ENCODE results near the gene PPRC1.

The PPRC1 gene

DNA sequence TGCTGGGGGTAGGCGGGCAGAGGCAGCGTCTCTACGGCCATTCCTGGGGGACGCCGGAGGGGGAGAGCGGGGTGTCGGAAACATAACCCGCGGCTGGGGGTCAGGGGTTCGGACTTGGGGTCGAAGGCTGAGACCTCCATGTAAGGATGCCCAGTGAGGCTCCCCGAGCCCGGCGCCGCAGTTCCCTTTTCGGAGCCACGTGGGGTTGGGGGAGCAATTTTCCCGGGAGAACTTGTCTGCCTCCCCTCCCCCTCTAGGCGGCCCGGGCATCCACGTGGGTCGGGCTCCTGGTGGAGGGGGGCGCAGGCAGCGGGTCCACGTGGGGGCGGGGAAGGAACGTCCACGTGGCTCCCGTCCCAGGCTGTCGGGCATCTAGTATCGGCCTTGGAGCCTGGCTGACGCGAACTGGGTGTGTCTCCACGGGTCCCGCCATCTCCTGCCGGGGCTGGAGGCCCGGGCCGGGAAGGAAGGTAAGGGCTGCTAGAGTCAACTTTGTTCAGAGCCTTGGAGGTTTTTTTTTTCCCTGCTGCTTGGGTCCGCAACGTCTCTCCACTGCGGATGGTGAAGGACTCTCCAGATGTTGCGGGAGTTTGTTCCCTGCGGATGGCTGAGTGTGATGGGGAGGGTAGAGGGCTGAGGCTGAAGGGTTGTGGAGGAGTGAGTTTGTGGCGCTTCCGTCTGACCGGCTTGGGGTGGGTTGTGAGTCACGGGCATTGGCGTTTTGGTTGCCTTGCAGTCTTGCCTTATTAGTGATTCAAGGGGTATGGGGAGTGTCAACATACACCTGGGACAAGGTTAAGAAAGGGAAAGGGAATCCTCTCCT lies 744 bp downstream of the PPRC1 start:
- Histone ChIP-seq H3K79me2 (ENCODE audit: control insufficient read depth, insufficient read depth, low read length, unreplicated experiment) (peaks cover 57% of the 10 kb centered on the region), H3K36me3 (ENCODE audit: insufficient read depth, low read length) (peaks cover 15% of the 10 kb centered on the region; the same call in 1 of the 2 replicates), H3K4me1 (ENCODE audit: control insufficient read depth, insufficient read depth, low read length, unreplicated experiment) (peaks cover 27% of the 10 kb centered on the region), H3K27me3 (ENCODE audit: insufficient read depth, low read length) (no peaks in the 10 kb centered on the region), H3K4me3 (ENCODE audit: low read depth, low read length) (peak overlapping the region; percentile 94), H3K27ac (ENCODE audit: low read depth, low read length) (peak overlapping the region; percentile 85), H2AFZ (ENCODE audit: low read length, unreplicated experiment) (peak overlapping the region; percentile 29)

GRCh38 chr10:102134416-102134815 lies 1.6 kb downstream of the PPRC1 start:
- no peak overlapping the region for H2AFZ ChIP-seq (ENCODE audit: low read length, unreplicated experiment)
- no peaks in the 10 kb centered on the region for H3K27me3 ChIP-seq (ENCODE audit: insufficient read depth, low read length)
- peaks cover 65% of the 10 kb centered on the region for H3K79me2 ChIP-seq (ENCODE audit: control insufficient read depth, insufficient read depth, low read length, unreplicated experiment)
- H3K4me1 ChIP-seq (ENCODE audit: control insufficient read depth, insufficient read depth, low read length, unreplicated experiment), result peaks cover 27% of the 10 kb centered on the region
- H3K27ac ChIP-seq (ENCODE audit: low read depth, low read length), result peak overlapping the region; percentile 85
- peak overlapping the region; percentile 94 for H3K4me3 ChIP-seq (ENCODE audit: low read depth, low read length)
- peaks cover 21% of the 10 kb centered on the region; the same call in 1 of the 2 replicates for H3K36me3 ChIP-seq (ENCODE audit: insufficient read depth, low read length)

GRCh38 chr10:102135956-102136526 lies 3.2 kb downstream of the PPRC1 start:
- Histone ChIP-seq H3K79me2 (ENCODE audit: control insufficient read depth, insufficient read depth, low read length, unreplicated experiment) (peaks cover 81% of the 10 kb centered on the region), H2AFZ (ENCODE audit: low read length, unreplicated experiment) (no peak overlapping the region), H3K4me3 (ENCODE audit: low read depth, low read length) (no peak overlapping the region), H3K27me3 (ENCODE audit: insufficient read depth, low read length) (no peaks in the 10 kb centered on the region), H3K4me1 (ENCODE audit: control insufficient read depth, insufficient read depth, low read length, unreplicated experiment) (peaks cover 27% of the 10 kb centered on the region), H3K36me3 (ENCODE audit: insufficient read depth, low read length) (peaks cover 36% of the 10 kb centered on the region), H3K27ac (ENCODE audit: low read depth, low read length) (no peak overlapping the region)

DNA sequence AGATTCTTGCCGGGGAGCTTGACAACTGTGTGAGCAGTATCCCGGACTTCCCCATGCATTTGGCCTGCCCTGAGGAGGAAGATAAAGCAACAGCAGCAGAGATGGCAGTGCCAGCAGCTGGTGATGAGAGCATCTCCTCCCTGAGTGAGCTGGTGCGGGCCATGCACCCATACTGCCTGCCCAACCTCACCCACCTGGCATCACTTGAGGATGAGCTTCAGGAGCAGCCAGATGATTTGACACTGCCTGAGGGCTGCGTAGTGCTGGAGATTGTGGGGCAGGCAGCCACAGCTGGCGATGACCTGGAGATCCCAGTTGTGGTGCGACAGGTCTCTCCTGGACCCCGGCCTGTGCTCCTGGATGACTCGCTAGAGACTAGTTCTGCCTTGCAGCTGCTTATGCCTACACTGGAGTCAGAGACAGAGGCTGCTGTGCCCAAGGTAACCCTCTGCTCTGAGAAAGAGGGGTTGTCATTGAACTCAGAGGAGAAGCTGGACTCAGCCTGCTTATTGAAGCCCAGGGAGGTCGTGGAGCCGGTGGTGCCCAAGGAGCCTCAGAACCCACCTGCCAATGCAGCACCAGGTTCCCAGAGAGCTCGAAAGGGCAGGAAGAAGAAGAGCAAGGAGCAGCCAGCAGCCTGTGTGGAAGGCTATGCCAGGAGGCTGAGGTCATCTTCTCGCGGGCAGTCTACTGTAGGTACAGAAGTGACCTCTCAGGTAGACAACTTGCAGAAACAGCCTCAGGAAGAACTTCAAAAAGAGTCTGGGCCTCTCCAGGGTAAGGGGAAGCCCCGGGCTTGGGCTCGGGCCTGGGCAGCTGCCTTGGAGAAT lies 6.7 kb downstream of the PPRC1 start:
- H3K27ac ChIP-seq (ENCODE audit: low read depth, low read length), result no peak overlapping the region
- H3K4me3 ChIP-seq (ENCODE audit: low read depth, low read length), result no peak overlapping the region
- no peaks in the 10 kb centered on the region for H3K27me3 ChIP-seq (ENCODE audit: insufficient read depth, low read length)
- peaks cover 17% of the 10 kb centered on the region for H3K4me1 ChIP-seq (ENCODE audit: control insufficient read depth, insufficient read depth, low read length, unreplicated experiment)
- peaks cover 78% of the 10 kb centered on the region for H3K79me2 ChIP-seq (ENCODE audit: control insufficient read depth, insufficient read depth, low read length, unreplicated experiment)
- peaks cover 51% of the 10 kb centered on the region for H3K36me3 ChIP-seq (ENCODE audit: insufficient read depth, low read length)
- no peak overlapping the region for H2AFZ ChIP-seq (ENCODE audit: low read length, unreplicated experiment)

GRCh38 chr10:102140218-102140617 lies 7.4 kb downstream of the PPRC1 start:
- Histone ChIP-seq H3K27ac (ENCODE audit: low read depth, low read length) (no peak overlapping the region), H3K4me1 (ENCODE audit: control insufficient read depth, insufficient read depth, low read length, unreplicated experiment) (peaks cover 10% of the 10 kb centered on the region), H3K79me2 (ENCODE audit: control insufficient read depth, insufficient read depth, low read length, unreplicated experiment) (peaks cover 76% of the 10 kb centered on the region), H3K4me3 (ENCODE audit: low read depth, low read length) (no peak overlapping the region), H3K36me3 (ENCODE audit: insufficient read depth, low read length) (peaks cover 54% of the 10 kb centered on the region), H2AFZ (ENCODE audit: low read length, unreplicated experiment) (no peak overlapping the region), H3K27me3 (ENCODE audit: insufficient read depth, low read length) (no peaks in the 10 kb centered on the region)

DNA sequence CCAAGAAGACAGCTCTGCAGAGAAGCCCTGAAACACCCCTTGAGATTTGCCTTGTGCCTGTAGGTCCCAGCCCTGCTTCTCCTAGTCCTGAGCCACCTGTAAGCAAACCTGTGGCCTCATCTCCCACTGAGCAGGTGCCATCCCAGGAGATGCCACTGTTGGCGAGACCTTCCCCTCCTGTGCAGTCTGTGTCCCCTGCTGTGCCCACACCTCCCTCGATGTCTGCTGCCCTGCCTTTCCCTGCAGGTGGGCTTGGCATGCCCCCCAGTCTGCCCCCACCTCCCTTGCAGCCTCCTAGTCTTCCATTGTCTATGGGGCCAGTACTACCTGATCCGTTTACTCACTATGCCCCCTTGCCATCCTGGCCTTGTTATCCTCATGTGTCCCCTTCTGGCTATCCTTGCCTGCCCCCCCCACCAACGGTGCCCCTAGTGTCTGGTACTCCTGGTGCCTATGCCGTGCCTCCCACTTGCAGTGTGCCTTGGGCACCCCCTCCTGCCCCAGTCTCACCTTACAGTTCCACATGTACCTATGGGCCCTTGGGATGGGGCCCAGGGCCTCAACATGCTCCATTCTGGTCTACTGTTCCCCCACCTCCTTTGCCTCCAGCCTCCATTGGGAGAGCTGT lies 8.2 kb downstream of the PPRC1 start:
- no peak overlapping the region for H3K4me3 ChIP-seq (ENCODE audit: low read depth, low read length)
- no peaks in the 10 kb centered on the region for H3K27me3 ChIP-seq (ENCODE audit: insufficient read depth, low read length)
- peaks cover 50% of the 10 kb centered on the region for H3K36me3 ChIP-seq (ENCODE audit: insufficient read depth, low read length)
- H3K27ac ChIP-seq (ENCODE audit: low read depth, low read length), result no peak overlapping the region
- peaks cover 3% of the 10 kb centered on the region for H3K4me1 ChIP-seq (ENCODE audit: control insufficient read depth, insufficient read depth, low read length, unreplicated experiment)
- H2AFZ ChIP-seq (ENCODE audit: low read length, unreplicated experiment), result no peak overlapping the region
- H3K79me2 ChIP-seq (ENCODE audit: control insufficient read depth, insufficient read depth, low read length, unreplicated experiment), result peaks cover 68% of the 10 kb centered on the region

DNA sequence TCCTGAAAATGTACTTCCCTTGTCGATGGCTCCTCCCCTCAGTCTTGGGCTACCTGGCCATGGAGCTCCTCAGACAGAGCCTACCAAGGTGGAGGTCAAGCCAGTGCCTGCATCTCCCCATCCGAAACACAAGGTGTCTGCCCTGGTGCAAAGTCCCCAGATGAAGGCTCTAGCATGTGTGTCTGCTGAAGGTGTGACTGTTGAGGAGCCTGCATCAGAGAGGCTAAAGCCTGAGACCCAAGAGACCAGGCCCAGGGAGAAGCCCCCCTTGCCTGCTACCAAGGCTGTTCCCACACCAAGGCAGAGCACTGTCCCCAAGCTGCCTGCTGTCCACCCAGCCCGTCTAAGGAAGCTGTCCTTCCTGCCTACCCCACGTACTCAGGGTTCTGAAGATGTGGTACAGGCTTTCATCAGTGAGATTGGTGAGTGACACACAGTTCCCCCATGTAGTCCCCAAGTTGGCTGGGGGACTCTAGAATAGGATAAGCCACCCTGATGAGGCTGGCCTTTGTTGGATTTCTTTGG lies 8.8 kb downstream of the PPRC1 start:
- no peaks in the 10 kb centered on the region for H3K4me1 ChIP-seq (ENCODE audit: control insufficient read depth, insufficient read depth, low read length, unreplicated experiment)
- peaks cover 50% of the 10 kb centered on the region for H3K36me3 ChIP-seq (ENCODE audit: insufficient read depth, low read length)
- H3K27me3 ChIP-seq (ENCODE audit: insufficient read depth, low read length), result no peaks in the 10 kb centered on the region
- peaks cover 62% of the 10 kb centered on the region for H3K79me2 ChIP-seq (ENCODE audit: control insufficient read depth, insufficient read depth, low read length, unreplicated experiment)
- H2AFZ ChIP-seq (ENCODE audit: low read length, unreplicated experiment), result no peak overlapping the region
- no peak overlapping the region for H3K27ac ChIP-seq (ENCODE audit: low read depth, low read length)
- no peak overlapping the region for H3K4me3 ChIP-seq (ENCODE audit: low read depth, low read length)

DNA sequence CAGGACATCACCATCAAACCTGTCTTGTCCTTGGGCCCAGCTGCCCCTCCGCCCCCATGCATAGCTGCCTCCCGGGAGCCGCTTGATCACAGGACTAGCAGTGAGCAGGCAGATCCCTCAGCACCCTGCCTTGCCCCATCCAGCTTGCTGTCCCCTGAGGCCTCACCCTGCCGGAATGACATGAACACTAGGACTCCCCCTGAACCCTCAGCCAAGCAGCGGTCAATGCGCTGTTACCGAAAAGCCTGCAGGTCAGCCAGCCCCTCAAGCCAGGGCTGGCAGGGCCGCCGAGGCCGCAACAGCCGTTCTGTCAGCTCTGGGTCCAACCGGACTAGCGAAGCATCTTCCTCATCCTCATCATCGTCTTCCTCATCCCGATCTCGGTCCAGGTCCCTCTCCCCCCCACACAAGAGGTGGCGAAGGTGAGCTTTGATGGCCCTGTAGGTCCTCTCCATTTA lies 14.2 kb downstream of the PPRC1 start:
- no peak overlapping the region for H3K27ac ChIP-seq (ENCODE audit: low read depth, low read length)

DNA sequence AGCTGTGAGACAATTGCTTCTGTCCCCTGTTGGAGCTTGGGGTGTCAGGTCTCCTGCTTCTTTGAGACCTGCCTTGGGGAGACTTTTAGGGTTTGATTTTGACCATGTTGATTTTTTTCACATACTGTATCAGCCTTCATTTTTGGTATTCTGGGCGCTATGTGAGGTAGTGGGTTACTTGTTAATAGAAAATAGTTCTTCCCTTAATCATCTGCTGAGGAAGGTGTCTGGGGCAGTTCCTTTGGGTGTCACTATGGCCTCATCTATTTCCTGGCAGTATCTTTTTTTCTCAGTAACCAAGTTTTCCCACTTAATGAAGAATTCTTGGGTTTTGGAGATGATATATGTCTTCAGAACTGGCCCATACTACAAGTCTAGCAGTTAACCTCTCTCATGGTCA lies 14.7 kb downstream of the PPRC1 start:
- Histone ChIP-seq H3K4me3 (ENCODE audit: low read depth, low read length) (no peak overlapping the region), H3K4me1 (ENCODE audit: control insufficient read depth, insufficient read depth, low read length, unreplicated experiment) (peaks cover 13% of the 10 kb centered on the region), H3K79me2 (ENCODE audit: control insufficient read depth, insufficient read depth, low read length, unreplicated experiment) (peaks cover 19% of the 10 kb centered on the region), H3K36me3 (ENCODE audit: insufficient read depth, low read length) (peaks cover 40% of the 10 kb centered on the region; the same call in 1 of the 2 replicates), H3K27ac (ENCODE audit: low read depth, low read length) (no peak overlapping the region), H2AFZ (ENCODE audit: low read length, unreplicated experiment) (no peak overlapping the region), H3K27me3 (ENCODE audit: insufficient read depth, low read length) (no peaks in the 10 kb centered on the region)

More for the DNA sequence above, 14.2 kb downstream of the PPRC1 start:
- peaks cover 41% of the 10 kb centered on the region; the same call in 1 of the 2 replicates for H3K36me3 ChIP-seq (ENCODE audit: insufficient read depth, low read length)
- peaks cover 13% of the 10 kb centered on the region for H3K4me1 ChIP-seq (ENCODE audit: control insufficient read depth, insufficient read depth, low read length, unreplicated experiment)
- peaks cover 16% of the 10 kb centered on the region for H3K79me2 ChIP-seq (ENCODE audit: control insufficient read depth, insufficient read depth, low read length, unreplicated experiment)
- no peak overlapping the region for H3K4me3 ChIP-seq (ENCODE audit: low read depth, low read length)
- no peak overlapping the region for H2AFZ ChIP-seq (ENCODE audit: low read length, unreplicated experiment)
- H3K27me3 ChIP-seq (ENCODE audit: insufficient read depth, low read length), result no peaks in the 10 kb centered on the region

DNA sequence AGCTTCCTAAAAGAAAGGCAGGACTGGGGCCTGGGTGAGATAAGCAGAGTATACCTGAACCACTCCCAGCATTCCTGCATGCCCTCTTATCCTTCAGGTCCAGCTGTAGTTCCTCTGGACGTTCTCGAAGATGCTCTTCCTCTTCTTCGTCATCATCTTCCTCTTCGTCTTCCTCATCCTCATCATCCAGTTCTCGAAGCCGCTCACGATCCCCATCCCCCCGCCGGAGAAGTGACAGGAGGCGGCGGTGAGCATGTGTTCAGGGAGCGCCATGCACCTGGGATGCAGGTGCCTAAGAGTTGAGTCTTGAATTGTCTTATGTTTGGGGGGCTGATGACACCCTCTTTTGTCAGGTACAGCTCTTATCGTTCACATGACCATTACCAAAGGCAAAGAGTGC lies 15.4 kb downstream of the PPRC1 start:
- Histone ChIP-seq H3K4me3 (ENCODE audit: low read depth, low read length) (no peak overlapping the region), H3K79me2 (ENCODE audit: control insufficient read depth, insufficient read depth, low read length, unreplicated experiment) (peaks cover 21% of the 10 kb centered on the region), H3K36me3 (ENCODE audit: insufficient read depth, low read length) (peaks cover 35% of the 10 kb centered on the region; the same call in 1 of the 2 replicates)

More for the DNA sequence above, 15.4 kb downstream of the PPRC1 start:
- H3K27ac ChIP-seq (ENCODE audit: low read depth, low read length), result no peak overlapping the region
- no peak overlapping the region for H2AFZ ChIP-seq (ENCODE audit: low read length, unreplicated experiment)
- H3K4me1 ChIP-seq (ENCODE audit: control insufficient read depth, insufficient read depth, low read length, unreplicated experiment), result peaks cover 15% of the 10 kb centered on the region
- no peaks in the 10 kb centered on the region for H3K27me3 ChIP-seq (ENCODE audit: insufficient read depth, low read length)

All from ACC112 (cell line).